HG03571 (cell line): ENCODE results near the gene PRR36.
"Not testable (repeated sequence)": the region's sequence is repeated elsewhere in the genome, so short reads cannot be mapped to it uniquely, and the experiment has no call there.

Experiments
- ATAC-seq: cut with Tn5 transposase; IDR thresholded peaks from one replicate; pipeline ENCODE4 v1.9.1; 2021; ENCODE audit not compliant: unreplicated experiment

Gene PRR36

GRCh38 chr19:7874076-7874896 lies at the start of gene PRR36:
TSS of gene PRR36 (minus strand) at chr19:7874390. CDS start at chr19:7873689, 701 bp downstream.
- ATAC-seq, result no peak

- no peak for ATAC-seq
These were observed 49.4 kb upstream of the PRR36 start for GRCh38 chr19:7923295-7924191.

GRCh38 chr19:7922836-7923195 lies 48.6 kb upstream of the PRR36 start:
- ATAC-seq, result no peak

GRCh38 chr19:7921967-7922835 lies 48.0 kb upstream of the PRR36 start:
- no peak for ATAC-seq

- ATAC-seq, result no peak
These were observed 47.2 kb upstream of the PRR36 start for GRCh38 chr19:7921302-7921966.

GRCh38 chr19:7920519-7921301 lies 46.5 kb upstream of the PRR36 start:
- peak; percentile 30 for ATAC-seq

- peak; percentile 42 for ATAC-seq
These were observed 45.7 kb upstream of the PRR36 start, which contains the start of gene SNAPC2 for GRCh38 chr19:7919610-7920518. TSS of gene SNAPC2 (plus strand) at chr19:7920338. CDS start at chr19:7920367, 29 bp downstream.

- ATAC-seq, result no peak
These were observed 44.6 kb upstream of the PRR36 start for GRCh38 chr19:7918615-7919421.

GRCh38 chr19:7918062-7918614 lies 43.9 kb upstream of the PRR36 start:
- not testable (repeated sequence) for ATAC-seq

- ATAC-seq, result no peak
These were observed 43.3 kb upstream of the PRR36 start for GRCh38 chr19:7917267-7918061.

GRCh38 chr19:7916955-7917266 lies 42.7 kb upstream of the PRR36 start:
- ATAC-seq, result no peak

- ATAC-seq, result no peak
These were observed 42.1 kb upstream of the PRR36 start for GRCh38 chr19:7916103-7916954.

GRCh38 chr19:7915250-7916102 lies 41.3 kb upstream of the PRR36 start:
- ATAC-seq, result no peak

- ATAC-seq, result no peak
These were observed 40.4 kb upstream of the PRR36 start, which contains the start of gene TGFBR3L for GRCh38 chr19:7914598-7915045. TSS of gene TGFBR3L (plus strand) at chr19:7914830.

- ATAC-seq, result no peak
These were observed 39.9 kb upstream of the PRR36 start for GRCh38 chr19:7914099-7914498.
